ENCODE measurements around the gene RBM47. TPM values are rescaled to one million over a fixed set of nuclear protein-coding genes. Genes with fewer than 3 reads are reported as not detected.
A peak's percentile ranks its signal among the peaks of the same experiment; 100 is the strongest.

Gene RBM47
- total and polyA plus RNA-seq, 10 of the 15 experiments (the other 5 are each of a cell fraction or from before 2014, with no cell fraction given), result 7.9 to 45.0 (median 28.7) TPM

GRCh38 chr4:40466789-40467188, 162.9 kb downstream of the RBM47 start:
- 50% methylated on average over 1 of the region's 1 CpG for WGBS (ENCODE audit: insufficient coverage, insufficient replicate concordance, low lambda C conversion rate, missing lambda C conversion rate)
- ChIA-PET RAD21 (ENCODE audit: unreplicated experiment) (interaction anchor here (0.6 to 0.7 kb wide), 2 partner anchors 159 to 185 kb away, joined by 3 to 5 read pairs; no protein-coding TSS in a partner anchor), SMC1A (ENCODE audit: uncharacterized antibody, unreplicated experiment) (interaction anchor here (0.8 to 2.1 kb wide), 5 partner anchors 10 to 252 kb away, joined by 3 to 11 read pairs (median 4); no protein-coding TSS in a partner anchor), CTCF (interaction anchor here (0.6 to 1.0 kb wide), 2 partner anchors 11 to 156 kb away, joined by 3 read pairs; no protein-coding TSS in a partner anchor), POLR2A (interaction anchor here (0.9 to 1.0 kb wide), 3 partner anchors 9 to 48 kb away, joined by 3 to 4 read pairs (median 4); no protein-coding TSS in a partner anchor)
- no peak overlapping the region for H2AFZ ChIP-seq (ENCODE audit: control insufficient read depth, low read depth, low read length)
- no peak for ATAC-seq
- no TSS peak for BruUV-seq (replicated peaks)
- peaks cover 2% of the 10 kb centered on the region; the same call in 1 of the 3 replicates for H3K9me3 ChIP-seq (replicated peaks; ENCODE audit: control insufficient read depth, insufficient read depth, low read length)
- H3K4me3 ChIP-seq, result no peak overlapping the region
- TF ChIP-seq ETV6 (conservative IDR thresholded peaks at IDR 0.05 in 1 of 2, IDR thresholded peaks at IDR 0.05 in 1 of 2; ENCODE audit: borderline replicate concordance in 1 of 2, low read depth in 1 of 2), result no peak
- no peak for TF ChIP-seq NFYA (IDR thresholded peaks at IDR 0.05; ENCODE audit: borderline replicate concordance, low read depth, low read length)
- TF ChIP-seq NBN (IDR thresholded peaks at IDR 0.05), result no peak
- TF ChIP-seq EED (IDR thresholded peaks at IDR 0.05; ENCODE audit: low read depth), result no peak
- no peak for TF ChIP-seq LARP7 (IDR thresholded peaks at IDR 0.05)
- no peak for TF ChIP-seq BRCA1 (IDR thresholded peaks at IDR 0.05; ENCODE audit: low read depth, low read length)
- TF ChIP-seq RAD51 (IDR thresholded peaks at IDR 0.05), result no peak
- 0 out of 2 replicates have a peak, but pooled peaks have one; percentile 25 for TF ChIP-seq NFIC (IDR thresholded peaks at IDR 0.05; ENCODE audit: low read depth, low read length)
- TF ChIP-seq RB1 (IDR thresholded peaks at IDR 0.05; ENCODE audit: borderline replicate concordance), result no peak
- peak; percentile 80 for TF ChIP-seq JUNB (IDR thresholded peaks at IDR 0.05)
- TF ChIP-seq YBX1 (IDR thresholded peaks at IDR 0.05), result no peak
- DNase-seq (ENCODE audit: low read depth, low spot score), result no peak
- H3K4me1 ChIP-seq (ENCODE audit: control insufficient read depth, insufficient read depth, low read length), result peaks cover 23% of the 10 kb centered on the region
- H3K27me3 ChIP-seq (replicated peaks in 1 of 2; ENCODE audit: control insufficient read depth in 2 of 2, insufficient read depth in 2 of 2, low read length in 1 of 2), result no peaks in the 10 kb centered on the region
- in situ Hi-C loops (cut with MboI) (no loop called here), intact Hi-C loops (cut with micrococcal nuclease; ENCODE audit: unreplicated experiment) (loop anchor here (10.0 kb wide), 1 partner anchor 158 kb away; the partner anchor contains the start of gene RBM47)
- no peak overlapping the region for H3K4me2 ChIP-seq (ENCODE audit: control insufficient read depth, insufficient read depth)
- H3K36me3 ChIP-seq (ENCODE audit: control insufficient read depth in 2 of 2, insufficient read depth in 2 of 2, low read length in 1 of 2), result peaks cover 8 to 13% of the 10 kb centered on the region in 2 experiments; a peak in 3 of 4 replicates
- no peak overlapping the region for H3K9ac ChIP-seq (ENCODE audit: control insufficient read depth, insufficient read depth, low read length)
- H4K20me1 ChIP-seq (ENCODE audit: control insufficient read depth, insufficient read depth), result no peaks in the 10 kb centered on the region
- FAIRE-seq, result no peak
- peaks cover 17% of the 10 kb centered on the region for H3K79me2 ChIP-seq (ENCODE audit: control insufficient read depth, insufficient read depth, low read length)
- no peak overlapping the region for H3K27ac ChIP-seq (ENCODE audit: control insufficient read depth, insufficient read depth)

All from GM12878 (cell line).